Thyroid gland (tissue), 4 donors: Measurements from ENCODE around the gene PCDHGA1.

Experiments
- POLR2A ChIP-seq, 2 donors: fragments of 450-650 bp; IDR thresholded peaks; one replicate each; pipeline ENCODE4 v1.6.1; 2017; ENCODE audit warnings: antibody characterized with exemption in 2 of 2, mild to moderate bottlenecking in 2 of 2, moderate library complexity in 1 of 2
- TF ChIP-seq, protein P1 (sequence below), 6 experiments: fragments of 200-600 bp in 3 of 6; fragments of 450-650 bp in 3 of 6; sonication (generic) in 3 of 6; IDR thresholded peaks; one replicate each; pipeline ENCODE4 v1.5.1; 2016 to 2019; ENCODE audit warnings: antibody characterized with exemption in 6 of 6, mild to moderate bottlenecking in 2 of 6, inconsistent platforms in 1 of 6, moderate library complexity in 1 of 6

DNA sequence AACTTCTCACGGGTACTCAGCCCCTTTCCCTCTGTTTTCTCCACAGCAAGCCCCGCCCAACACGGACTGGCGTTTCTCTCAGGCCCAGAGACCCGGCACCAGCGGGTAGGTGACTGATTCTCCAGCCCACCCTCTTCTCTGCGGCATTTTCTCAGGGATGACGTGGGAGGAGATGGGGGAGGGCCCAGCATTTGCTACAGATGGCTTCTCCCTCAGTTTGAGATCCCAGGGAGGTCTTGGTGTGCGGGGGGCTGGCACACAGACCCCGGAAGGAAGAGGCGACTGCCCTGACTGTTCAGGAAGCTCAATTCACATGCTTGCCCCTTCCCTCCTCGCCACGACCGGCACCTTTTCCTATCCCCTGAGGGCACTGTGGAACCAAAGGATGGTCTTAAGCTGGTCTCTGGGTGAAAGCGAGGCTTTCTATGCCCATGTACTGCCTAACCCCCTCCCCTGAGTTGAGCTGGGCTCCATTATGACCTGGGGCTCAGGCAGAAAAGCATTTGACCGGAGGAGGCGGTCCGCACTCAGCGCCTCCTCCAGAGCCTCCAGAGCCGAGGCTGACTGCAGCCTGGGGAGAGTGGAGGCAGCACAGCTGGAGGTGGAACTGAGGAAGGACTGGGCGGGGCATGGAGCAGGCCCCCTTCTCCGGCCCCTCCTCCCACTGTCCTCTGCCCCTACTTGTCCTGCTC lies 164.6 kb downstream of the PCDHGA1 start:
- TF ChIP-seq, protein P1, sequence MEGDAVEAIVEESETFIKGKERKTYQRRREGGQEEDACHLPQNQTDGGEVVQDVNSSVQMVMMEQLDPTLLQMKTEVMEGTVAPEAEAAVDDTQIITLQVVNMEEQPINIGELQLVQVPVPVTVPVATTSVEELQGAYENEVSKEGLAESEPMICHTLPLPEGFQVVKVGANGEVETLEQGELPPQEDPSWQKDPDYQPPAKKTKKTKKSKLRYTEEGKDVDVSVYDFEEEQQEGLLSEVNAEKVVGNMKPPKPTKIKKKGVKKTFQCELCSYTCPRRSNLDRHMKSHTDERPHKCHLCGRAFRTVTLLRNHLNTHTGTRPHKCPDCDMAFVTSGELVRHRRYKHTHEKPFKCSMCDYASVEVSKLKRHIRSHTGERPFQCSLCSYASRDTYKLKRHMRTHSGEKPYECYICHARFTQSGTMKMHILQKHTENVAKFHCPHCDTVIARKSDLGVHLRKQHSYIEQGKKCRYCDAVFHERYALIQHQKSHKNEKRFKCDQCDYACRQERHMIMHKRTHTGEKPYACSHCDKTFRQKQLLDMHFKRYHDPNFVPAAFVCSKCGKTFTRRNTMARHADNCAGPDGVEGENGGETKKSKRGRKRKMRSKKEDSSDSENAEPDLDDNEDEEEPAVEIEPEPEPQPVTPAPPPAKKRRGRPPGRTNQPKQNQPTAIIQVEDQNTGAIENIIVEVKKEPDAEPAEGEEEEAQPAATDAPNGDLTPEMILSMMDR (IDR thresholded peaks at IDR 0.05): no peak
- no peak for TF ChIP-seq POLR2A (IDR thresholded peaks at IDR 0.05)
